ENCODE data around the gene IL4I1. TPM values are rescaled to one million over a fixed set of nuclear protein-coding genes. Genes with fewer than 3 reads are reported as not detected.

IL4I1 gene
- total RNA-seq, 2 donors from 2014 or later: 0.34 to 0.38 TPM

DNA sequence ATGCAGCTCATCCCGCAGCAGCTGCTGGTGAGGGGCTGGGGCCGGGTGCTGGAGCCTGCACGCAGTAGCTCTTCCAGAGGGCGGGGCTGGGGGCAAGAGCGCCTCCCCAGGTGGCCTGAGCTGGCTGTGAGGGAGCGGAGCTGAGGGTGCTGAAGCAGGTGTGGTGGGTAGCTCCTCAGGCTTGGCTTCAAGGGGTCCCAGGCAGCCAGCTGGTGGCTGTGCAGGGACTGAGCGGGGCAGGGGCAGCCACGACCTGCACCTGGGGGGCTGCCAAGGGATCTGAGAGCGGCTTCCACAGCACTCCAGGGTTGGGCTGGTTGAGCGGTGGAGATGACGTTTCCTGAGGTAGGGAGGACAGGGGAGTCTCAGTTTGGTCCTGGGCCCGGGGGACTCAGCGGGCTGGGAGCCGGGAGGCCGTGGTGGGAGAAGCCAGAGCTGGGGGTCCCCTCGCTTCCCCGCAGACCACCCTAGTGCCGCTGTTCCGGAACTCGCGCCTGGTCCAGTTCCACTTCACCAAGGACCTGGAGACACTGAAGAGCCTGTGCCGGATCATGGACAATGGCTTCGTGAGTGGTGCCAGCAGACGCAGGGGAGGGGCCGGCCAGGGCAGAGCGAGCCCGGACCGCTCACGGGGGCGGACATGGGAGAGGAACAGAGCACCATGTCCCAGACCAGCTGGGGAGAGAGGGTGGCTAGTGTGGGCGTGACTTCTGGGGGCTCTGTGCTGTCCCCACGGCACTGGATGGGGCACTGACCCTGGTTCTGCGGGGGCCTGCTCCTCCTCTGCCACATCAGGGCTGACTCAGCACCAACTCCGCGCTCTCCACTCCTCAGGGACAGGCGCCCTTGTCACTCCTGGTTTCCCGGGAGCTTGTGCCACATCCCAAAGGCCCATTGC lies 38.4 kb downstream of the IL4I1 start:
- DNase-seq (peak; percentile 18), ATAC-seq (peak in 1 of 2 donors; percentile 1)
- intact Hi-C loops (cut with DNase I): no loop called here

DNA sequence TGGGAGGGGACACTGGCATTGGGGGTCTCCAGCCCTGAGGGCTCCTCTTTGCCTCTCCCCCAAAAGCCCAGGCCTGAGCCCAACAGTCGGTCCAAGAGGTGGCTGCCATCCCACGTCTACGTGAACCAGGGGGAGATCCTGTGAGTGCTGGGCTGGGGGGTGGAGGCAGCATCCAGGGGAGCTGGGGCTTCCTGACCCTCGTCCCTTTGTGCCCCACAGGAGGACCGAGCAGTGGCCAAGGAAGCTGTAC lies 38.9 kb downstream of the IL4I1 start:
- no peak for ATAC-seq
- intact Hi-C loops (cut with DNase I): no loop called here
- DNase-seq: no peak

DNA sequence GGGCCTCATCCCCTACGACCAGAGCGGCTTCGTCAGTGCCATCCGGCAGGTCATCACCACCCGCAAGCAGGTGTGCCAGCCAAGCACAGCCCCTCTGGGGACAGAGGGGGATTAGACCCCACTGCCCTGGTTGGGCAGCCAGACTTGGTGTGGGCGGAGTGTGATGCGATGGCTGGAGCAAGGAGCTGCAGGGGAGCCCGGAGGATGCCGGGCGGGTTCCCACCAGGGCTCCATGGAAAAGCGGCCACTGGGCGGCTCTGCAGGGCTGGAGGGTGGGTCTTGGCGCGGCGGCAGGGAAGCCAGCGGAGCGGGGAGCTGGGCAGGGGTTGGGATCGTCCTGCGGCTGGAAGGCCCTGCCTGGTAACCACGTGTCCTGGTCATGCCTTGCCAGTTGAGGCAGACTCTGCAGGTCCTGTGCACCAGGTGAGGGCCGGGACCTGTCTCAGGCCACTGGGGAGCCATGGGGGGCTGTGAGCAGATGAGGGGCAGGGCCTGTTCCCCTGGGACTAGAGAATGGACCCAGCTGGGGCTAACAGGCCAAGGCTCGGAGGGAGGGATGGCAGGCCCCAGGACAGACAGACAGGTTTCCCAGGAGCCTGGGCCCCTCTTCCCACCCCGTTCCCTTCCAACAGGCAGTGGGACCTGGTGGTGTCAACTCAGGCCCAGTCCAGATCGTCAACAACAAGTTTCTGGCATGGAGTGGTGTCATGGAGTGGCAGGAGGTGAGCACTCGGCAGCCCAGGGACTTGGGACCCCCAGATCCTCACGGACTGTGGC lies 39.4 kb downstream of the IL4I1 start:
- DNase-seq (no peak), ATAC-seq (no peak)
- intact Hi-C loops (cut with DNase I): no loop called here

DNA sequence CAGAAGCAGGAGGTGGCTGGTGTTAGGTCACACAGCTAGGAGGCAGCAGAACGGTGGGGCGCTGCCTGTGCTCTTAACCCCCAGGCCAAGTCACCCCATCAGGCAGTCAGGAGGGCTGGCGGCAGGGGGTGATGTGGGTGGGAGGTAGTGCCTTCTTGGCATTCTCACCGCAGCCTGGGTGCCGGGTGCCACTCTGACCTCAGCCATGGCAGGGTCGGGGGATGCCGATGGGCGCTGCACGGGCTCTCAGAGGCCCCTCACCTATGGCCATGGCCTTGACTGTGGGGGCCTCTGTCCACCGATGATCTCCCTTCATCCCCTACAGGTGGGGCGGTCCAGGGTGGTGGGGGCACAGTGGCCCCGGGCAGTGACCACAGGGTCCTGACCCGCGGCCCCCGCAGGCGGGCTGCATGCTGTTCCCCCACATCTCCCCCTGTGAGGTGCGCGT lies 40.1 kb downstream of the IL4I1 start:
- intact Hi-C loops (cut with DNase I): no loop called here
- ATAC-seq: no peak
- no peak for DNase-seq

DNA sequence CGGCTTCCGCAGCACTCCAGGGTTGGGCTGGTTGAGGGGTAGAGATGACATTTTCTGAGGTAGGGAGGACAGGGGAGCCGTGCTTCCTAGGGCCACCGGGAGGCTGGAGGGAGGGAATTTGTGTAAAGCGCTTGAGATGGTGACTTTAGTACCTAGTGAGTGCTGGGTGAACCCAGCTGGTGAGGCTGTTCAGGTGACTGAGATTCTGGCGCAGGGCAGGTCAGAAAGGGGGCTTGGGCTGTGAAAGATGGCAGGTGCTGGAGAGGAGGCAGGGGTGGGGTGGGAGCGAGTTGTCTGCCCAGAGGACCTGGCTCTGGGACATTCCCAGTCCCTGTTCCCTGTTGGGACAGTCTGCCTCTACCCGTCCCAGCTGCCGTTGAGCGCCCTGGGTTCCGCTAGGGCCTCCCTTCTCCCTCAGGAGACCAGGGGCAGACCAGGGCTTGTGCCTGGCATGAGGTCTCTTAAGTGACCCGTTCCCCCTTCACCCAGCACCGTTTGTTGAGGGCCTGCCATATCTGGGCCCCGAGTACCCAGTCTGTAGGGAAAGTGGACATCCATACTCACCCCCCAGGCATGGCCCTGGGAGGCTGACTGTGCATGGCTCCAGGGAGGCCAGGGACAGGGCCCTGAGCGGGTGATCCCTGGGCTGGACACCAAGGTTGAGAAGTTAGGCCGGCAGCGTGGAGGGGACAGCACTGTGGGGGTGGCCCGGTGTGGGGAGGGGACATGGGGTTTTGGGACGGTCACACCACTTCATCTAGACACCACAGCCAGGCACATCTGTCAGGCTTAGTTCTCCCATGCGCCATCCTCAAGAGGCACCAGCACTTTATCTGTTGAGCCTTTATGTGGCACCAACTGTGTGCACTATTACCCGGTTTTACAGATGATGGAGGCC lies 40.8 kb downstream of the IL4I1 start:
- intact Hi-C loops (cut with DNase I): no loop called here
- DNase-seq: no peak
- ATAC-seq: no peak

DNA sequence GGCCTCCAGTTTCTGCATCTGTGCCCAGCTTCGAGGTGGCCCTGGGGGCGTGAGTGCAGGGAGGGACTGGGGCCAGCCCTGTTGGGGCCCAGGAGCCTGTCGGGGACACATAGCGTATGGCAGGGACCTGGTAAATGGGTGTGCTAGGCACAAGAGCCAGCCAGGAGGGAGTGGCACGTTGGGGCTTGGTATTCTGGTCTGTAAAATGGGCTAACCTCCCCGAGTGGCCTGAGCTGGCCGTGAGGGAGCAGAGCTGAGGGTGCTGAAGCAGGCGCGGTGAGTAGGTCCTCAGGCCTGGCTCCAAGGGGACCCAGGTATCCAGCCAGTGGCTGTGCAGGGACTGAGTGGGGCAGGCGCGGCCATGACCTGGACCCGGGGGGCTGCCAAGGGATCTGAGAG lies 41.4 kb downstream of the IL4I1 start:
- intact Hi-C loops (cut with DNase I): no loop called here
- ATAC-seq (no peak), DNase-seq (no peak)

DNA sequence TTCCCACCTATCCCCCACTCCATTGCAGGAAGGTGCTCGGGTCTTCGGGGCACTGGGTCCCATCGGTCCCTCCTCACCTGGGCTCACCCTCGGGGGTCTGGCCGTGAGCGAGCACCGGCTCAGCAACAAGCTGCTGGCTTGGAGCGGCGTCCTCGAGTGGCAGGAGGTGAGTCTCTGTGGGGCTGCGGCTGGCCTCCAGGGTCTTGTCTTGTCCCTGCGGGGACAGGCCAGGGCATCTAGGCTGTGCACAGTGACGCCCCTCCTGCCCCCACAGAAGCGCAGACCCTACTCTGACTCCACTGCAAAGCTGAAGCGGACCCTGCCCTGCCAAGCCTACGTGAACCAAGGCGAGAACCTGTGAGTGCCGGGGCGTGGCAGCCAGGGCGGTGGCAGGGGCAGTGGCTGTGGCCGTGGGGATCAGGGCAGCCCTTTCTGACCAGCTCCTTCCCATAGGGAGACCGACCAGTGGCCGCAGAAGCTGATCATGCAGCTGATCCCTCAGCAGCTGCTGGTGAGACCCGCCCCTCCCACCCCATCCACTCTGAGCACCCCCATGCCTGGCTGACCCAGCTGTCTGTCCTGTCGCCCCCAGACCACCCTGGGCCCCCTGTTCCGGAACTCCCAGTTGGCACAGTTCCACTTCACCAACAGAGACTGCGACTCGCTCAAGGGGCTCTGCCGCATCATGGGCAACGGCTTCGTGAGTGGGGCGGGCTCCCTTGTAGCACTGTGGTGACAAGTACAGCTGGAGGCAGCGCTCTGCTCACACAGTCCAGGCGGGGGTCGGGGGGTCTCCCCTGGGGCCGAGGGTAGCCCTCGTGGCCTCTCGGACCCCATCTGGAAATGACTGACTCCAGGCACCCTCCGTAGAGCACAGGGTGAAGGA lies 42.1 kb downstream of the IL4I1 start:
- DNase-seq (no peak), ATAC-seq (no peak)
- intact Hi-C loops (cut with DNase I): loop anchor here in 1 of 2 donors (5.0 kb wide), 1 partner anchor 37 kb away; the partner anchor contains the start of gene MED25

DNA sequence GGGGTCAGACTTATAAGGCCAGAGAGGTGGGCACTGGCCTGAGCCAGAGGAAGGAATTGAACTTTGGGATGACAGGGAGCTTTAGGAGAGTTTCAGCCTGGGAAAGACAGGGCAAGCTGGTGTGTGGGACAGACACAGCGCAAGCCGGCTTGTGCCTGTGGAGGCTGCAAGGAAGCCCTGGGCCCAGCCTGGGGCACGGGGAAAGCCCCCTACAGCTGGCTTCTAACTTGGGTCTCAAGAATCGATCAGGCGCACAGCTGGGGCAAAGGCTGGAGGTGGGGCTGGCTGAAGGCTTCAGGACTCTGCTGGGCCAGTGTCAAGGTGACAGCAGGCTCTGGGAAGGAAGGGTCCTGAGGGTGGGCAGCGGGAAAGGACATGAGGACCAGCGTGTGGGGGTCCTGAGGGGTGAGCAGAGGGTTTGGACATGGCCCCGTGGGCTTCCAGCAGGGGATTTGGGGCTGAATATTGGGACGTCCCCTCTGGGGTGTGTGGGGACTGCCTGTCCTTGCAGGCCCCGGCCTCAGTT lies 42.8 kb downstream of the IL4I1 start:
- DNase-seq (no peak), ATAC-seq (no peak)
- intact Hi-C loops (cut with DNase I): loop anchor here in 1 of 2 donors (5.0 kb wide), 1 partner anchor 37 kb away; the partner anchor contains the start of gene MED25

DNA sequence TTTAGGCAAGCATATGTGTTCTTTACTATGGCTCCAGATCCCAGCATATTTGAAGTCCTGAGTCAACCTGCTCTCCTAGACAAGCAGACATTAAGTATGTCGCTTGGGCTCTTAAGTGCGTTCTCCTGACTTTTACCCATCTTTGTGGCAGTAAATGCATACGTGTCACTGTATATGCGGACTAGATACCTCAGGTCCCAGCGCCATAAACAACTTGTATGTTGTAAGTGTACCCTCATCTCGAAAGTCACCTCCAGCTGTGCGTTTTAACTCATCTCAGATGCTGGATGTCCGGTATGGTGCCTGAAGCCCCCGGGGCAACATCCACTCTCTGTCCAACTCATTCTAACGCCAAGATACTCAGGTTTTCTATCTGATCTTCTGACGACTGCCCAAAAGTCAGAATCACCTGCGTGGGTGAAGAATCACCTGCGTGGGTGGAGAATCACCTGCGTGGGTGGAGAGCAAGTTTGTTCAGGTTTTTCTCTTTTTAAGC lies 44.0 kb downstream of the IL4I1 start:
- no peak for ATAC-seq

DNA sequence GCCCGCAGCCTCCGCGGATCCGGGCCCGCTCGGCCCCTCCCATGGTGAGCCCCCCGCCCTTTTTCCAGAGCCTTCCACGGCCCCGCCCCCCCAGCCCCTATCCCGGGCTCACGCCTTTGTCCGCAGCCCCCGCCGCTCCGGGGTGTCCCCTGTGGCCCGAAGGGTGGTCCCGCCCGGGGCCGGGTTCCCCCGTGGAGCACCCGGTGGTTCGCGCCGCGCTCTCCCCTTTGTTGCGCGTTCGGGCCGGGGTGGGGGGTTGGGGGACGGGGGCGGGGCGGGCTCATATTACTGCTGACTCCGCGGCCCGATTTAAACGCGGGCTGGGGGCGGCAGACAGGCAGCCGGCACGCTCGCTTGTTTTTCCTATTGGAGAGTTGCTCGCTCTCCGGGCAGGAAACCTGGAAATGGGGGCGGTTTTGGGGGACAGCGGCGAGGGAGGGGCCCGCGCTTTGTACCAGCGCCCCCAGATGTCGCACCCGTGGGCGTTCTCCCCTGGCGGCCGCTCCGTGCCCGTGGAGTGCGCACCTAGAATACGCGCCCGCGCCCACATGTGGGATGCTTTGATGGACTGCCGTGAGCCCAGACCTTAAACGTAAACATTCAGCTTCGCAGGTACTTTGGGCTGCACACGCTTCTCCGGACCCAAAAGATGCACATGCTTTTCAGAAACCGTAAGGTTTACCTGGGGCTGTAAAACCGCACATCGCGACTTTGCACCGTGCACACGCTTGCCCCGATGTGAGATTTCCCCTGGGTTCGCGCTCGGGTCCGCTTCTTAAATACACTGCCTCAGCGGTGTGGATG lies 45.0 kb downstream of the IL4I1 start:
- peak in 1 of 2 donors; percentile 0 for ATAC-seq
- DNase-seq: no peak
- intact Hi-C loops (cut with DNase I): loop anchor here in 1 of 2 donors (5.0 kb wide), 1 partner anchor 34 kb away; the partner anchor contains the start of gene MED25

More for the DNA sequence above, 44.0 kb downstream of the IL4I1 start:
- DNase-seq: no peak
- intact Hi-C loops (cut with DNase I): loop anchor here in 1 of 2 donors (5.0 kb wide), 1 partner anchor 35 kb away; the partner anchor contains the start of gene MED25

DNA sequence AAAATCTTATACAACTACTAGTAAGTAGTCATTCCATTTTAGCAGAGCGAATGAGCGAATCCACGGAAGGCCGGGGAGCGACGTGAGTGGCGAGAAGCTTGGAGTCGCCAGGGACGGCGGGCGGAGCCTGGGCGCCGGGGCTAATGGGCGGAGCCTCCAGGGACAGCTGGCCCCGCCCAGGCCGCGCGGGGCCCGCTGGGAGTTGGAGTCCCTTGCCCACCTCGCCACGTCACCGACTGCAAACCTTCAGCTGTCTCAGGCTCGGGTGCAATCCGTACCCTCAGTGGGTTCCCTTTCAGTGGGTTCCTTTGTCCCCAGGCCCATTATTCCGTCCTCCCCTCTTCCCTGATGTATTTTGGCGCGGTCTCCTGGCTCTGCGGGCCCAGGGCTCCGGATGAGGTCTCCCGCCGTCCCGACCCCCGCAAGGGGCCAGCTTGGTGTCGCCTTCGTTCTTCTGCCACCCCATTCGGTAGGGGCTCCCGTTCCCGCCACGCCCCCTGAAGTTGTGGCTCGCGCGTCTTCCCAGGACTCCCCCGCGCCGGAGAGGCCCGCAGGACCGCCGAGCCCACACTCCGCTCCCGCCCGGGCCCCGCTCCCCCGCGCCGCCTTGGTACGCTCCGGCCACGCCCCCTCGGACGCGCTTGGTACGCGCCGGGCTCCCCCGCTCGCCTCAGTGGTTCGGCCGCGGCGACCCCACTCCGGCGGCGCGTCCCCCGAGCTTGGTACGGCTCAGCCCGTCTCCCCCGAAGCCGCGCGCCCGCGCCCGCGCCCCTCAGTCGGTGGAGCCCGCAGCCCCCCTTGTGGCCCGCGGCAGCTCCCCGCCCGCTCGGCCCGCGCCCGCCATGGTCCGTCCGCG lies 46.0 kb downstream of the IL4I1 start, which contains the start of gene PTOV1:
PTOV1 (plus strand) TSS at position 673 of the 856 bp plus-strand sequence.
- peak; percentile 94 for DNase-seq
- ATAC-seq: peak; percentile 95
- intact Hi-C loops (cut with DNase I): loop anchor here in 1 of 2 donors (5.0 kb wide), 1 partner anchor 33 kb away; the partner anchor contains the start of gene MED25

DNA sequence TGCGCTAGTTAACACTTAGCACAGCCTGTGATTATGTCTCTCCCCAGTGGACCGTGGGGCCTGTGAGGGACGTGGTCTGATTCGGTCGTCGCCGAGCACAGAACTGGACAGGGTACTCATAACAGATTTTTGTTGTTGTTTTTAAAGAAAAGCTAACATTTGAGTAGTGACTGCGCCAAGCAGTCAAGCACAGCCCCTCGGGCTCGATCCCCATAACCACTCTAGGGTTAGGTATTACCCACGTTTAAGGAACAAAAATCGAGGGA lies 46.5 kb downstream of the IL4I1 start:
- DNase-seq (no peak), ATAC-seq (peak in 1 of 2 donors; percentile 1)
- intact Hi-C loops (cut with DNase I): loop anchor here in 1 of 2 donors (5.0 kb wide), 1 partner anchor 33 kb away; the partner anchor contains the start of gene MED25

DNA sequence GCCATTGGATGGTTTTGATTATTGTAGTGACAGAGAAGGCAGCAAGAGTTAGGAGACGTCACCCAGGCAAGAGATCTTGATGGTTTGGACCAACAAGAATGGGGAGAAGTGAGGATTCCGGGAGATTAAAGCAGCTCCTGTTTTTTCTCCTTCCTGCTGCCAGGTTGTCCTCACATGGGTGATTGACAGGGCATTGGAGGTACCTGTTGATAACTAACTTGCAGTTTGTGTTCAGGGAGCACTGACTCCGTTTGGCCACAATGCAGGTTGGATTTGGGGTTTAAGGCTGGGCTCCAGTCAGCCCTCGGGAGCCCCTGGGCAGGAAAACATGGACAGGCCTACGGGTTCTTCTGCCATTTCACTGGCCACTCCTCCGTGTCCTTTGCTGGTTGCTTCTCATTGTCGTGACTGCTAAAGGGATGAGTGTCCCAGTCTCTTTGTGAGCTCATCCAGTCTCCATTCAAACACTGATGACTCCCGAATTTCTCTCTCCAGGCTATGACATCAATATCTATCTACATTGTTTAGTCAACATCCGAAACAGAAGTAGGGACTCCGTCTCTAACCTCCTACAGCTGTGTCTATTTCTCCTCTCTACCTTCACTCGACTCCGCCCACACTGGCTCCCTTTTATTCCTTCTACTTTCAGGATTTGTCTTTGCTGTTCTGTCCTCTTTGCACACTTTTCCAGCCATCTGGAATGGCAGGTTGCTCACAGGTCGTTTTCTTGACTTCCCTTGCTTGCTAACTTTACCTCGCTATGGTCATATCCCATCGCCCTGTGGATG lies 47.1 kb downstream of the IL4I1 start:
- ATAC-seq: no peak
- DNase-seq: no peak
- intact Hi-C loops (cut with DNase I): loop anchor here in 1 of 2 donors (5.0 kb wide), 1 partner anchor 32 kb away; the partner anchor contains the start of gene MED25

DNA sequence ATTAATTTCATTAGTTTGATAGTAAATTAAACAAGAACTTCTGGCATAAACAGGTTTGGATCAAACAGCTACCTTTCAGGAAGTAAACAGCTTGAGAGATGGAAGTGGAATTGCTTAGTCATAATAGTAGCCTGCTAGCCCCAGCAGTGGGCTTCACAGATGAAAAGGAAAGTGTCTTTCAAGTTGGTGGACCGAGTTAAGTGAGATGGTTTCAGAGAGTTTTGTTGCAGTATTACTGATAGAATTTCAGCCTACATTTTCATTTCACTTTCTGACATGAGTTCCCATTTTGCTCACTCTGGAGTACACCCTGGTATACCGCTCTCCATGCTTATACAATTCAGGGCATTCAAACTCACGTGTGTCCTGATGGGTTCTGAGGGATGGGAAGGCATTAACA lies 47.7 kb downstream of the IL4I1 start:
- ATAC-seq: no peak
- intact Hi-C loops (cut with DNase I): no loop called here

More for the DNA sequence above, 47.7 kb downstream of the IL4I1 start:
- DNase-seq: no peak

All from left cardiac atrium (tissue), 4 donors.